Osteoblast (primary cell): ENCODE measurements around the gene AGBL1. TPM values are rescaled to one million over a fixed set of nuclear protein-coding genes. Genes with fewer than 3 reads are reported as not detected.

Experiments
- DNase-seq: peaks from one replicate; pipeline ENCODE4 v3.0.0; 2011; ENCODE audit warnings: low spot score, mixed read lengths; ENCODE audit not compliant: insufficient read length; ENCODE audit errors: missing footprints
- H2AFZ ChIP-seq: 2 replicates; pipeline ENCODE4 v1.6.0; 2011; ENCODE audit warnings: mild to moderate bottlenecking, low read length
- H3K27ac ChIP-seq: 2 replicates; pipeline ENCODE4 v1.5.1; 2011; ENCODE audit warnings: mild to moderate bottlenecking, low read depth, low read length, moderate library complexity
- H3K27me3 ChIP-seq: 2 replicates; pipeline ENCODE4 v1.6.0; 2012; ENCODE audit warnings: mild to moderate bottlenecking, control low read depth, inconsistent platforms, low read length, moderate library complexity; ENCODE audit not compliant: insufficient read depth
- H3K36me3 ChIP-seq: 2 replicates; pipeline ENCODE4 v1.5.1; 2011; ENCODE audit warnings: mild to moderate bottlenecking, low read length, control low read depth, moderate library complexity; ENCODE audit not compliant: insufficient read depth
- H3K4me1 ChIP-seq: 2 replicates; pipeline ENCODE4 v1.5.1; 2011; ENCODE audit warnings: mild to moderate bottlenecking, low read length, control low read depth, moderate library complexity; ENCODE audit not compliant: insufficient read depth
- H3K4me2 ChIP-seq: 2 replicates; pipeline ENCODE4 v1.6.0; 2011; ENCODE audit warnings: mild to moderate bottlenecking, low read length; ENCODE audit not compliant: insufficient read depth
- H3K4me3 ChIP-seq: fragments of 200-600 bp; sonication (generic); 3 replicates; pipeline ENCODE4 v1.5.1; 2012; ENCODE audit warnings: mild to moderate bottlenecking, low read length, inconsistent platforms; ENCODE audit not compliant: insufficient read depth
- H3K79me2 ChIP-seq: 2 replicates; pipeline ENCODE4 v1.6.0; 2012; ENCODE audit warnings: mild to moderate bottlenecking, low read length, control low read depth, inconsistent platforms; ENCODE audit not compliant: insufficient read depth
- H3K9me3 ChIP-seq: 2 replicates; pipeline ENCODE4 v1.5.1; 2011; ENCODE audit warnings: low read depth, low read length, control low read depth
- H4K20me1 ChIP-seq: 2 replicates; pipeline ENCODE4 v1.6.0; 2012; ENCODE audit warnings: mild to moderate bottlenecking, low read length, control low read depth; ENCODE audit not compliant: insufficient read depth
- CTCF ChIP-seq: IDR thresholded peaks from 2 replicates; pipeline ENCODE4 v1.5.1; 2011; ENCODE audit warnings: mild to moderate bottlenecking, low read depth, low read length, moderate library complexity; ENCODE audit errors: extremely low read depth
- total RNA-seq: library from RNA; depleted of rRNA; stranded (reverse); fragments of >200 nt; gene quantifications from 2 replicates; pipeline ENCODE4 v1.2.3, GENCODE V29; 2012

Gene AGBL1
- total RNA-seq, 1 donor = not detected

DNA sequence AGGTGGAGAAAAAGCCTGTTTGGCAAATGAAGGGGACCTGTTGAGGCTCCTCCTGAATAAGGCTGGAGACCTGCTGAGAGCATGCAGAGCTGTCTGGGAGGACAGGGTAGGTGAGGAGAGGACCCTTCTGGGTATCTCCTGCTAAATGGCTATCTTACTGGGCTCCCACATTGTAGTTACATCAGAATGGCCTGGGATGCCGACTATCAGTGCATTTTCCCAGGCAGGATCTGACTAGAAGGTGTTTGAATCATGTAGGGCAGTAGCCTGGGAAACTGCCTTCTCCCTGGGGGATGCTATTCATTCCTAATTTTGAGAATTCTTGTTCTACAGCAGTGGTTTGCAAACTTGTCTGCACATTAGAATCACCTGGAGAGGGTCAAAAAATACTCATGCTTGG is 631 bp downstream of the AGBL1 start:
- H3K79me2 ChIP-seq = no peaks in the 10 kb centered on the region
- no peaks in the 10 kb centered on the region for H4K20me1 ChIP-seq
- no peaks in the 10 kb centered on the region for H3K36me3 ChIP-seq
- H3K9me3 ChIP-seq = no peaks in the 10 kb centered on the region
- no peak overlapping the region for H3K4me2 ChIP-seq
- no peak overlapping the region for H3K27ac ChIP-seq
- TF ChIP-seq CTCF = no peak
- H3K27me3 ChIP-seq = no peaks in the 10 kb centered on the region
- DNase-seq = no peak
- no peak overlapping the region for H3K4me3 ChIP-seq
- H3K4me1 ChIP-seq = no peaks in the 10 kb centered on the region
- no peak overlapping the region for H2AFZ ChIP-seq

- Histone ChIP-seq H3K79me2 (no peaks in the 10 kb centered on the region), H3K9me3 (no peaks in the 10 kb centered on the region), H3K27ac (no peak overlapping the region), H3K27me3 (no peaks in the 10 kb centered on the region), H3K4me1 (no peaks in the 10 kb centered on the region), H4K20me1 (no peaks in the 10 kb centered on the region), H3K4me2 (no peak overlapping the region), H3K4me3 (no peak overlapping the region), H3K36me3 (no peaks in the 10 kb centered on the region), H2AFZ (no peak overlapping the region)
- no peak for DNase-seq
- TF ChIP-seq CTCF = no peak
Measured at GRCh38 chr15:86082619-86083380, 3.1 kb downstream of the AGBL1 start.

- no peaks in the 10 kb centered on the region for H3K4me1 ChIP-seq
- no peaks in the 10 kb centered on the region for H3K36me3 ChIP-seq
- H3K9me3 ChIP-seq = no peaks in the 10 kb centered on the region
- H3K4me2 ChIP-seq = no peak overlapping the region
- no peak for TF ChIP-seq CTCF
- H2AFZ ChIP-seq = no peak overlapping the region
- H4K20me1 ChIP-seq = no peaks in the 10 kb centered on the region
- no peak overlapping the region for H3K4me3 ChIP-seq
- no peaks in the 10 kb centered on the region for H3K79me2 ChIP-seq
- no peaks in the 10 kb centered on the region for H3K27me3 ChIP-seq
- DNase-seq = no peak
- no peak overlapping the region for H3K27ac ChIP-seq
Measured at GRCh38 chr15:86087808-86088207, 8.1 kb downstream of the AGBL1 start.

DNA sequence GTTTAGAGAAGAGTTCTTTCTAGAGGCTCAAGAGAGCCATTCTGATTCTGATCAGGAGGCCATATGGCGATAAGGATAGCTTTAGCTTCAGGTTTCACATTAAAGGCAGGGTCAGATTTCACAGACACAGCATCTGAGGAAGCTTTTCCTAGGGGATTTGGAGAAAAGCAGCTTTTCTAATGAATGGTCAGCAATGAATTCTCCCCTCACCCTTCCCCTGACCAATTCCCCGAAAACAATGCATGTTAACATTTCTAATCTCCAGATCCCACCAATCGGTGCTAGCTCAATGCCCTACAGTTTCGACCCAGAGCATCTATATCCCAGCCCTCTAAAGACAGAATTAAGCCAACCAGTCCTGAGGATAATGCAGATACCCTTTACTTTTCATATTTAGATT is 9.8 kb downstream of the AGBL1 start:
- H4K20me1 ChIP-seq = no peaks in the 10 kb centered on the region
- no peaks in the 10 kb centered on the region for H3K9me3 ChIP-seq
- H3K36me3 ChIP-seq = no peaks in the 10 kb centered on the region
- H2AFZ ChIP-seq = no peak overlapping the region
- no peak overlapping the region for H3K4me2 ChIP-seq
- no peak overlapping the region for H3K4me3 ChIP-seq
- no peaks in the 10 kb centered on the region for H3K79me2 ChIP-seq
- no peak for DNase-seq
- no peak for TF ChIP-seq CTCF
- no peak overlapping the region for H3K27ac ChIP-seq
- H3K4me1 ChIP-seq = no peaks in the 10 kb centered on the region
- H3K27me3 ChIP-seq = no peaks in the 10 kb centered on the region
